ENCODE results near the gene SLC44A5. TPM values are rescaled to one million over a fixed set of nuclear protein-coding genes. Genes with fewer than 3 reads are reported as not detected.

Gene SLC44A5
- total RNA-seq, 4 donors from 2014 or later = 0.15 to 0.58 TPM; not detected in 2

DNA sequence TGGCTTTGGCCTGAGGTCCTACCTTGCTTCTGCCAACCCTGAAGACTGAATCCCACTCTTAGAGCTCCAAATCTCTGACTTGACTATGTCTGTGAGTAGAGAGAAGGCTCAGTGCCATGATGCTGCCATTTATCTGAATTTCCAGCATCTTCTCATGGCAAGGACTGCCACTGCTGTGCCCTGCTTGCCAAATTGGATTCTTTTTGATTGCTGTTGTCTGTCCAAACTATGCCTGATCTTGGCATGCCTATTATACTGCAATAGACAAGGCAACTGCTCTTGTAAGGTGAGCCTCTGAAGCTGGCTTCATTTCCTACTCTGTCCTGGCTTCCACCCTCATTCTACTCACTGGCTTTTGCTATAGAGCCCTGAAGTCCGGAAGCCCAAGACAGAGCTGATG, 210.2 kb downstream of the SLC44A5 start:
- no peak for ATAC-seq
- Histone ChIP-seq H3K9me3 (no peaks in the 10 kb centered on the region), H3K4me1 (no peaks in the 10 kb centered on the region), H3K4me3 (no peak overlapping the region), H3K27ac (no peak overlapping the region), H3K36me3 (no peaks in the 10 kb centered on the region), H3K27me3 (no peaks in the 10 kb centered on the region)
- in situ Hi-C loops (cut with MboI; ENCODE audit: low sequenced_read_pairs in 4 of 4) = no loop called here
- intact Hi-C loops (cut with DNase I; ENCODE audit: low total_unique reads) = no loop called here
- DNase-seq = no peak
- TF ChIP-seq, protein P1, sequence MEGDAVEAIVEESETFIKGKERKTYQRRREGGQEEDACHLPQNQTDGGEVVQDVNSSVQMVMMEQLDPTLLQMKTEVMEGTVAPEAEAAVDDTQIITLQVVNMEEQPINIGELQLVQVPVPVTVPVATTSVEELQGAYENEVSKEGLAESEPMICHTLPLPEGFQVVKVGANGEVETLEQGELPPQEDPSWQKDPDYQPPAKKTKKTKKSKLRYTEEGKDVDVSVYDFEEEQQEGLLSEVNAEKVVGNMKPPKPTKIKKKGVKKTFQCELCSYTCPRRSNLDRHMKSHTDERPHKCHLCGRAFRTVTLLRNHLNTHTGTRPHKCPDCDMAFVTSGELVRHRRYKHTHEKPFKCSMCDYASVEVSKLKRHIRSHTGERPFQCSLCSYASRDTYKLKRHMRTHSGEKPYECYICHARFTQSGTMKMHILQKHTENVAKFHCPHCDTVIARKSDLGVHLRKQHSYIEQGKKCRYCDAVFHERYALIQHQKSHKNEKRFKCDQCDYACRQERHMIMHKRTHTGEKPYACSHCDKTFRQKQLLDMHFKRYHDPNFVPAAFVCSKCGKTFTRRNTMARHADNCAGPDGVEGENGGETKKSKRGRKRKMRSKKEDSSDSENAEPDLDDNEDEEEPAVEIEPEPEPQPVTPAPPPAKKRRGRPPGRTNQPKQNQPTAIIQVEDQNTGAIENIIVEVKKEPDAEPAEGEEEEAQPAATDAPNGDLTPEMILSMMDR (IDR thresholded peaks at IDR 0.05 in 4 of 5, conservative IDR thresholded peaks at IDR 0.05 in 1 of 5) = no peak
- TF ChIP-seq POLR2A (IDR thresholded peaks at IDR 0.05) = no peak

DNA sequence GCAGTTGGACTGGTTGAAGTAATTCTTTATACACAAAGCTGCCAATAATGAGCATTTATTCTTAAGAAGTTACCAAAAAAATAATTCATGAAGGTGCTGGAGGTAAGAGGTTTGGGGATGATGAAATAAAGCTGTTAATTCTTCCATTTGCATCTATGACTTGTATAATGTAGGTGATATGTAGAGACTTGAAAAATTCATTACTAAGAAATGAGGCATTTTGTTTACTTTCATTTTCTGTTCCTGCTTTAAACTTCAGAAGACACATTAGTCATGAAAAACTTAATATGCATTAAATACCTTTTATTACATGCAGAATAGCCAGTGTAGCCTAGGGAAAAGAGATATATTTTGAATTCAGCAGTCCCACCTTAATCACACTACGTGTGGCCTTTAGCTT, 214.2 kb downstream of the SLC44A5 start:
- no peak for DNase-seq
- in situ Hi-C loops (cut with MboI; ENCODE audit: low sequenced_read_pairs in 4 of 4) (no loop called here), intact Hi-C loops (cut with DNase I; ENCODE audit: low total_unique reads) (no loop called here)

DNA sequence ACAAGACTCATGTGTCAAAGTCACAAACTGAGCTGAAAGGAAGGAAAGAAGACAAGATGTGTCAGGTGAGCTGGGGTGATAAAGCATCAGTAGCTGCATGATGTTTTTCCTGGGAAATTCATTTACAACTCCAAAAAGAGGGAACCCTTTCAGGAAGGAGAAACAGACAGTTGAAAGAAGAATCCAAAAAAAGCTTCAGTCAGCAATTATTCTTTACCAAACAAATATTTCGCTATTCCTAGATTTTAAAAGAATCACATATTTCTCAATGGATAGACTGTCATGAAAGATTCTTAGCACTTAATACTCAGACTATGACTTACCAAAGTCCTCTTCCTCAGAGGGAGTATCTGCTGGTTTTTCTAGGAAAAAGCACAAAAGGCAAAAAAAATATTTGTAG, 214.7 kb downstream of the SLC44A5 start:
- in situ Hi-C loops (cut with MboI; ENCODE audit: low sequenced_read_pairs in 4 of 4) = no loop called here
- TF ChIP-seq, protein P1 (IDR thresholded peaks at IDR 0.05 in 4 of 5, conservative IDR thresholded peaks at IDR 0.05 in 1 of 5) = no peak
- TF ChIP-seq POLR2A (IDR thresholded peaks at IDR 0.05) = no peak
- DNase-seq = no peak

More for the DNA sequence above, 214.2 kb downstream of the SLC44A5 start:
- TF ChIP-seq POLR2A (IDR thresholded peaks at IDR 0.05) = no peak
- TF ChIP-seq, protein P1 (IDR thresholded peaks at IDR 0.05 in 4 of 5, conservative IDR thresholded peaks at IDR 0.05 in 1 of 5) = no peak
- no peaks in the 10 kb centered on the region for H3K27me3 ChIP-seq
- H3K4me3 ChIP-seq = no peak overlapping the region
- no peaks in the 10 kb centered on the region for H3K9me3 ChIP-seq
- no peaks in the 10 kb centered on the region for H3K36me3 ChIP-seq
- ATAC-seq = no peak
- H3K4me1 ChIP-seq = no peaks in the 10 kb centered on the region
- H3K27ac ChIP-seq = no peak overlapping the region

DNA sequence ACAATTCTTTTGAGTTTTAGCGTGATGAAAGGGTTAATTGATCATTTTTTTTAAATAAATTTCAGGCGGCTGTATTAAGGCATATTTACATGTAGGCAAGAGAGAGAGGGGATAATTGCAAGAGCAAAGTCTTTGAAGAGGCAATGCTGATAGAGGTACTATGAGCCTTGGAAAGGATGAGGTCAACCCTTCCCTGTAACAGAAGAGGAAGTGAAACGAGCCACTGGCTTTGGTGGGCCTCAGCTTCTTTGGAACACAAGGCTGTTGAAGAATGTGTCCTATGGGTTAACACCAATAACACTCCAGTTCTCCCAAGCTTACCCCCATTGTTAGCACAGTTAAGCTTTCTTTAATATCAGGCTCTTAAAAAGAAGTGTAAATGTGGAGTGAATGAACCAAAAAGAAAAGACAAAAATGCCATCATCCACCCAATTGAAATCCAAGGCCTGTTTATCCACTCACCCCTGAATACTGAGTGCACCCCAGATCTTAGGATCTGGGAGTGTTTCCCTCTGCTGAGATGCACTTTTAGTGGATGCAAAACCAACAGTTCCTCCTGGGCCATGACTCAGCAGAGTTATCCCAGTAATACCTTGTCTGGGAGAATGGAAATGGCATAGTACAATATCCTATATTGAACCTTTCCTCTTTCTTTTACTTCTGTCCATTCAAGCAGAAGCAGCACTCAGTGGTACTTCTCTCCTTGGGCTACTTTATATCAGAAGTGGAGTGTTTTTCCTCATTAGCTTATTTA, 216.4 kb downstream of the SLC44A5 start:
- Histone ChIP-seq H3K36me3 (no peaks in the 10 kb centered on the region), H3K4me1 (no peaks in the 10 kb centered on the region), H3K4me3 (no peak overlapping the region), H3K9me3 (no peaks in the 10 kb centered on the region), H3K27me3 (no peaks in the 10 kb centered on the region), H3K27ac (no peak overlapping the region)
- in situ Hi-C loops (cut with MboI; ENCODE audit: low sequenced_read_pairs in 4 of 4) (no loop called here), intact Hi-C loops (cut with DNase I; ENCODE audit: low total_unique reads) (no loop called here)
- ATAC-seq (no peak), DNase-seq (no peak)
- TF ChIP-seq POLR2A (IDR thresholded peaks at IDR 0.05) = no peak
- TF ChIP-seq, protein P1 (IDR thresholded peaks at IDR 0.05 in 4 of 5, conservative IDR thresholded peaks at IDR 0.05 in 1 of 5) = no peak

More for the DNA sequence above, 214.7 kb downstream of the SLC44A5 start:
- H3K9me3 ChIP-seq = no peaks in the 10 kb centered on the region
- no peak overlapping the region for H3K4me3 ChIP-seq
- H3K27ac ChIP-seq = no peak overlapping the region
- H3K4me1 ChIP-seq = no peaks in the 10 kb centered on the region
- ATAC-seq = no peak
- H3K27me3 ChIP-seq = no peaks in the 10 kb centered on the region
- no peaks in the 10 kb centered on the region for H3K36me3 ChIP-seq
- intact Hi-C loops (cut with DNase I; ENCODE audit: low total_unique reads) = no loop called here
